ENCODE measurements around the gene CBX6.

- TF ChIP-seq CTCF (IDR thresholded peaks at IDR 0.05): no peak
- no peak for TF ChIP-seq SIN3A (IDR thresholded peaks at IDR 0.05; ENCODE audit: borderline replicate concordance, insufficient read depth, low read depth, low read length)
- TF ChIP-seq POLR2AphosphoS5 (IDR thresholded peaks at IDR 0.05; ENCODE audit: low read depth, low read length): no peak
- TF ChIP-seq REST (IDR thresholded peaks at IDR 0.05; ENCODE audit: insufficient read depth in 1 of 2, low read depth in 2 of 2, low read length in 1 of 2): no peak
Measured at GRCh38 chr22:38841211-38841610, 30.8 kb downstream of the CBX6 start.
